AG04450 (cell line): ENCODE data around the gene TBX1. TPM values are rescaled to one million over a fixed set of nuclear protein-coding genes. Genes with fewer than 3 reads are reported as not detected.

Source experiments
- polyA plus RNA-seq: library from polyadenylated mRNA; depleted of rRNA; stranded (reverse); fragments of >200 nt; gene quantifications from 2 replicates; pipeline ENCODE4 v1.2.3, GENCODE V29; 2011; rRNA removed

The TBX1 gene
- polyA plus RNA-seq, 1 experiment: not detected

Other genes starting within 250 kb of the TBX1 start
- 0.05 TPM in 1 of 2 replicates, not detected in the other for gene CLDN5, start 236.4 kb upstream of the TBX1 start, polyA plus RNA-seq
- 13.1 and 15.5 TPM in 2 replicates for gene SEPTIN5, start 46.3 kb upstream of the TBX1 start, polyA plus RNA-seq
- 0.20 and 0.60 TPM in 2 replicates for gene GP1BB, start 37.2 kb upstream of the TBX1 start, polyA plus RNA-seq
- gene GNB1L, start 94.1 kb downstream of the TBX1 start, polyA plus RNA-seq: 1.3 and 1.6 TPM in 2 replicates
- gene RTL10, start 94.1 kb downstream of the TBX1 start, polyA plus RNA-seq: 9.5 and 13.1 TPM in 2 replicates
- gene COMT, start 181.0 kb downstream of the TBX1 start, polyA plus RNA-seq: 79.4 and 105 TPM in 2 replicates
- gene TXNRD2, start 181.0 kb downstream of the TBX1 start, polyA plus RNA-seq: 13.3 and 15.8 TPM in 2 replicates